HG02840 (cell line): ENCODE results near the gene SWI5.
A peak's percentile ranks its signal among the peaks of the same experiment; 100 is the strongest.
"Not testable (repeated sequence)": the region's sequence is repeated elsewhere in the genome, so short reads cannot be mapped to it uniquely, and the experiment has no call there.

Experiments used
- ATAC-seq: cut with Tn5 transposase; IDR thresholded peaks from one replicate; pipeline ENCODE4 v1.9.1; 2021; ENCODE audit warnings: mild to moderate bottlenecking, moderate library complexity, moderate number of reproducible peaks; ENCODE audit not compliant: unreplicated experiment, low FRiP score

Gene SWI5

DNA sequence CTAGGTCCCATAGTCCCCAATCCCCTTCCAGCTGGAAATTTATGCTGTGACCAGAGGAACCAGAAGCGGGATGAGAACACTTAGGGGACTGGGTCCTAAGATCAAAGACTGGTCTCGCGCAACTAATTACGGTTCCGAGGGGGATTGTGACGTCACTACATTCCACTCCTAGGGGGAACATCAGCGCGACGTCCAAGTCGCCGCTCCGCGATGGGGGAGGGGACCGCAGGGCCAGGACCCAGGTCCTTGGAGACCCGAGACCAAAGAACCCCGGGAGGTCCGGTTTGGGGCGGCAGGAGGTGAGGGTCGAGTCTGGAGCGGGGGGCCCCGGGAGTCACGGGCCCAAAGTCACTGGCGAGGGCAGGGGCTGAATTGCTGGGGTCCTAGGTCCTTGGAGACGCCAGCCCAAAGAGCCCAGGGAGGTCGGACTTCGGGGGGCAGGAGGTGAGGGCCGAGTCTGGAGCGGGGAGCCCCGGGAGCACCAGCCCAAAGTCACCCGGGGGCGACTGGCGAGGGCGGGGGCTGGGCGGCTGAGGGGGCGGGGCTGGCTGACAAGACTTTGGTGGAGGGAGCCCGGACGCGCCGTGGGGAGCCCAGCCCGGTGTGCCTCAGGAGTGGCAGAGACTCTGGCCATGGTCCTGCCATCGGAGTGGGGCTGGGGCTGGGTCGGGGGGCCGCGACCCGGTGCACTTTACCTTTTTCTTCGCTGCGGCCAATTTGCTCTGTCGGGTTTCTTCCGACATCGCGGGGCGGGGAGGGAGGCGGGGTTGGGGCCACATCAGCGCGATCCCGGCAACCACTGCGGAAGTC, 673 bp upstream of the SWI5 start, which contains the start of gene GOLGA2:
Gene GOLGA2 (minus strand): TSS at position 810 of the 810 bp plus-strand sequence. CDS start 31 bp downstream, at position 779.
- ATAC-seq, result peak; percentile 48

- ATAC-seq, result no peak
These were observed 646 bp downstream of the SWI5 start for GRCh38 chr9:128276574-128277270.

GRCh38 chr9:128279088-128280073, 3.3 kb downstream of the SWI5 start:
- ATAC-seq, result not testable (repeated sequence)

- ATAC-seq, result no peak
These were observed 4.1 kb downstream of the SWI5 start for GRCh38 chr9:128280084-128280622.

- ATAC-seq, result no peak
These were observed 6.4 kb downstream of the SWI5 start for GRCh38 chr9:128282500-128282899.

- no peak for ATAC-seq
These were observed 9.1 kb downstream of the SWI5 start for GRCh38 chr9:128285033-128285784.

- no peak for ATAC-seq
These were observed 10.4 kb downstream of the SWI5 start for GRCh38 chr9:128286440-128286839.

GRCh38 chr9:128288273-128289004, 12.4 kb downstream of the SWI5 start:
- ATAC-seq, result no peak

DNA sequence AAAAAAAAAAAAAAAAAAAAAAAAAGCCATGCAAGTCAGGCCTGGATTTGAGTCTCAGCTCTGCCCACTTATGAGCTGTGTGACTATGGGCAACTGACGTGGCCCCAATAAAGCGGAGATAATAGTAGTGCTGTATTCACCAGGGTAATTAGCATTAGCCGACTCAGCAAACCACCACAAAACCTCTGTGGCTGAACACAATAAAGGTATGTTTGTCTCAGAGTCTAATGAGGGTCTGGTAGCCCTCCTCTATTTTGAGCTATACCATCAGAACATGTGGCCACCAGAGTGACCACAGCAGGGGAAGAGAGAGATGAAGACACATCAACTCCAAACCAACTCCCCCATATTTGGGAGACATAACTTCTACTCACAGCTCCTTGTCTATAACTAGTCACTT, 15.9 kb downstream of the SWI5 start:
- ATAC-seq, result no peak

GRCh38 chr9:128293091-128293490, 17.0 kb downstream of the SWI5 start:
- ATAC-seq, result no peak

GRCh38 chr9:128294142-128294541, 18.1 kb downstream of the SWI5 start:
- ATAC-seq, result no peak

- no peak for ATAC-seq
These were observed 20.5 kb downstream of the SWI5 start for GRCh38 chr9:128296340-128297220.

GRCh38 chr9:128297221-128297773, 21.2 kb downstream of the SWI5 start:
- no peak for ATAC-seq

DNA sequence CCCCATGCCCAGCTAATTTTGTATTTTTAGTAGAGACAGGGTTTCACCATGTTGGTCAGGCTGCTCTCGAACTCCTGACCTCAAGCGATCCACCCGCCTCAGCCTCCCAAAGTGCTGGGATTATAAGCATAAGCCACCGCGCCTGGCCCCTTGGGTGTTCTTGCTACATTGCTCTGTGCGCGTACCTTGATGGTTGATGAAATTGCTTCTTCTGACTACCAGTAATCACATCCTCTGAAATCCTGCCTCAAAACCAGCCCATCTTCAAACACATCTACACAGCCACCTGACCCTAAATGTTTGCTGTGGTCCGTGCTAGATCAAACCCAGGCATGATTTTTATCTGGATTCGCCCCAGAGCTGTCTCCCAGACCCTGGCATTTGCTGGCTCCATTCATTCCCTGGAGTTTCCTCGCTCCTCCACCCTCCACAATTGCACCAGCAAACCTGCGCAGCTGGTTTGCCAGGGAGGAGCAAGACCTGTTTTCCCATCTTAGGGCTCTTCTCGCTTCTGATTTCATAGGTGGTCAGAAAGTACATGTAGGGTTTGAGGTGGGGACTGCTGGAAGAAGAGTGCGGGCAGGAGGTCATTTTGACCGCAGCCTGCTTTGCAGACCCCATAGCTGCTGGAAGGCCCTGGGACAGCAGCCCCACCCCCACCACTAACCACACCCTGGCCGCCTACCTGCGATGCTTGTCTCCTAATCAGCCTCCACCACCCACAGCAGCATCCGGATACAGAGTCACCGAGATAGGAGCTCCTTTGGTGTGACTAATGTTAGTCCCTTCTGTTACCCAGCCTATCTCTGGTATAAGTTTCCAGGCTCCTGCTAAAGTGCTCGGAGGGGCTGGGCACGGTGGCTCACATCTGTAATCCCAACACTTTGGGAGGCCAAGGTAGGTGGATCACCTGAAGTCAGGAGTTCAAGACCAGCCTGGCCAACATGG, 22.7 kb downstream of the SWI5 start:
- no peak for ATAC-seq

DNA sequence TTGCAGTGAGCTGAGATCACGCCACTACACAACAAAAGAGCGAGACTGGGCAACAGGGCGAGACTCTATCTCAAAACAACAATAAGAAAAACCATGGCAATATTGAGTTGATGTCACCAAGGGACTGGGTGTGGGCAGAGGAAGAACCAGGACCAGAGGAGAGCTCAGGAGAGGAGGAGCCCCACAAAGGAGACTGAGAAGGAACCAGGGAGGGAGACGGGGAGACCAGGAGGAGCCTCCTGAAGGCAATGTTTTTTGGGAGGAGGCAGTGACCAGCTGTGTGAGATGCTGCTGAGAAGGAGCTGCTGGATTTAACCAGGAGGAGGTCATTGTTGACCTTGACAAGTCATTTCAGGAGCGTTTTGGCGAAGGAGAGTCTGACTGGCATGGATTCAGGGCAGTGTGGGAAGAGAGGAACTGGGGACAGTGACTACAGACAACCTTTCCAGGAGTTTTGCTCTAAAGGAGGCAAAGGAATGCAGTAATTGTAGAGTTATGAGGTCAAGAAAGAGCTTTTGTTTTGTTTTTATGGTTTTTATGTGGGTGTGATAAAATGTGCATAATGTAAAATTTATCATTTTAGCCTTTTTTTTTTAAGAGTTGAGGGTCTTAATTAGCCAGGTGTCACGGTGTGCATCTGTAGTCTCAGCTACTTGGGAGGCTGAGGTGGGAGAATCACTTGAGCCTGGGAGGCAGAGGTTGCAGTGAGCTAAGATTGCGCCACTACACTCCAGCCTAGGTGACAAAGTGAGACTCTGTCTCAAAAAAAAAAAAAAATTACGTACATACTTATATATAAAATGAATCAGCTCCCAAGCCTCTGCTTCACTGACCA, 28.3 kb downstream of the SWI5 start:
- ATAC-seq, result no peak

- ATAC-seq, result no peak
These were observed 28.9 kb downstream of the SWI5 start for GRCh38 chr9:128304971-128305288.
